B cell (primary cell): ENCODE data around the gene CASKIN2. TPM values are rescaled to one million over a fixed set of nuclear protein-coding genes. Genes with fewer than 3 reads are reported as not detected.

Source experiments
- ATAC-seq: fragments of 200-7000 bp; cut with Tn5 transposase; one replicate; pipeline ENCODE4 v1.10.0; 2021; ENCODE audit warnings: low read depth, mild to moderate bottlenecking, moderate number of reproducible peaks, moderate library complexity
- CTCF ChIA-PET: fragments of 350-600 bp; sonication (Branson Sonifier 250); formaldehyde crosslinking; loops from one replicate; lab custom pipeline; 2021; ENCODE audit warnings: antibody characterized with exemption, inconsistent platforms; lab: Charles Lee
- POLR2A ChIA-PET: fragments of 350-600 bp; sonication (Branson Sonifier 250); formaldehyde crosslinking; loops from one replicate; lab custom pipeline; 2021; ENCODE audit warnings: antibody characterized with exemption; lab: Charles Lee
- DNase-seq: peaks from one replicate; pipeline ENCODE4 v3.0.0; 2013
- H2AFZ ChIP-seq: 2 replicates; pipeline ENCODE4 v1.6.1; 2012; ENCODE audit warnings: mild to moderate bottlenecking, low read depth, low read length; ENCODE audit not compliant: insufficient read depth, poor library complexity, severe bottlenecking
- H3K27ac ChIP-seq, 2 donors: 1 replicate in 1 of 2; 2 replicates in 1 of 2; pipeline ENCODE4 v1.5.1; 2012 to 2013; ENCODE audit warnings: low read length in 2 of 2, mild to moderate bottlenecking in 2 of 2, moderate library complexity in 1 of 2
- H3K27me3 ChIP-seq, 4 experiments: fragments of 200-600 bp in 1 of 4; sonication (generic) in 1 of 4; replicated peaks in 1 of 4; 1 replicate in 2 of 4; 2 replicates in 2 of 4; pipeline versions ENCODE4 v1.6.1 to v1.7.0; 2013 to 2016; ENCODE audit warnings: low read length in 3 of 4, mild to moderate bottlenecking in 2 of 4, mixed read lengths in 1 of 4, moderate library complexity in 1 of 4; ENCODE audit not compliant: insufficient read depth in 4 of 4, control insufficient read depth in 3 of 4; ENCODE audit errors: control extremely low read depth in 1 of 4
- H3K36me3 ChIP-seq, 2 experiments: replicated peaks in 1 of 2; 1 replicate in 1 of 2; 2 replicates in 1 of 2; pipeline versions ENCODE4 v1.6.1 to v1.7.1; 2013; ENCODE audit warnings: low read length in 1 of 2; ENCODE audit not compliant: insufficient read depth in 2 of 2, control insufficient read depth in 1 of 2; ENCODE audit errors: control extremely low read depth in 1 of 2, extremely low read depth in 1 of 2
- H3K4me1 ChIP-seq, 2 donors: fragments of 200-600 bp in 1 of 2; sonication (generic) in 1 of 2; 1 replicate in 1 of 2; 2 replicates in 1 of 2; pipeline versions ENCODE4 v1.5.1 to v1.6.1; 2013 to 2017; ENCODE audit warnings: low read length in 2 of 2; ENCODE audit not compliant: control insufficient read depth in 2 of 2, insufficient read depth in 2 of 2
- H3K4me2 ChIP-seq: replicated peaks from 2 replicates; pipeline ENCODE3; 2012; ENCODE audit warnings: mild to moderate bottlenecking, low read depth, low read length; ENCODE audit not compliant: poor library complexity, severe bottlenecking
- H3K4me3 ChIP-seq, 5 experiments: fragments of 200-600 bp in 1 of 5; sonication (generic) in 1 of 5; 1 replicate in 3 of 5; 2 replicates in 2 of 5; pipeline versions ENCODE4 v1.5.1 to v1.7.0; 2011 to 2016; ENCODE audit warnings: low read length in 4 of 5, mild to moderate bottlenecking in 4 of 5, low read depth in 2 of 5, control low read depth in 1 of 5, moderate library complexity in 1 of 5; ENCODE audit not compliant: insufficient read depth in 1 of 5; ENCODE audit errors: control extremely low read depth in 1 of 5, extremely low read depth in 1 of 5
- H3K79me2 ChIP-seq: fragments of 200-600 bp; sonication (generic); one replicate; pipeline ENCODE4 v1.6.0; 2016; ENCODE audit warnings: low read length; ENCODE audit not compliant: control insufficient read depth, insufficient read depth
- H3K9ac ChIP-seq: fragments of 200-600 bp; sonication (generic); 2 replicates; pipeline ENCODE4 v1.6.1; 2017; ENCODE audit warnings: mild to moderate bottlenecking, low read length, moderate library complexity
- H3K9me3 ChIP-seq, 3 donors: one replicate each; pipeline versions ENCODE4 v1.6.1 to v1.7.1; 2013; ENCODE audit warnings: low read length in 2 of 3; ENCODE audit not compliant: control insufficient read depth in 2 of 3, insufficient read depth in 1 of 3; ENCODE audit errors: control extremely low read depth in 1 of 3
- H4K20me1 ChIP-seq: 2 replicates; pipeline ENCODE4 v1.6.0; 2012; ENCODE audit warnings: mild to moderate bottlenecking, low read length; ENCODE audit not compliant: insufficient read depth, control insufficient read depth, poor library complexity, severe bottlenecking
- H3K27ac Mint-ChIP-seq: one replicate; pipeline ENCODE4 v1.8.0; 2021; ENCODE audit warnings: mixed read lengths
- H3K27me3 Mint-ChIP-seq: one replicate; pipeline ENCODE4 v1.8.0; 2021; ENCODE audit warnings: mixed read lengths
- H3K4me1 Mint-ChIP-seq: one replicate; pipeline ENCODE4 v1.8.0; 2021; ENCODE audit warnings: mixed read lengths
- H3K4me3 Mint-ChIP-seq: one replicate; pipeline ENCODE4 v1.8.0; 2021; ENCODE audit warnings: mixed read lengths
- H3K9me3 Mint-ChIP-seq: one replicate; pipeline ENCODE4 v1.8.0; 2022; ENCODE audit warnings: mixed read lengths; ENCODE audit not compliant: insufficient read depth
- CTCF ChIP-seq: fragments of 200-600 bp; IDR thresholded peaks from one replicate; pipeline ENCODE4 v1.8.0; 2022; ENCODE audit warnings: antibody characterized with exemption, mild to moderate bottlenecking
- EZH2 ChIP-seq: IDR thresholded peaks from 2 replicates; pipeline ENCODE4 v1.6.1; 2012; ENCODE audit warnings: borderline replicate concordance, low read depth, mild to moderate bottlenecking, moderate library complexity, low read length; ENCODE audit not compliant: insufficient read depth, poor library complexity, severe bottlenecking
- WGBS: methylation state at CpG from one replicate; pipeline ENCODE4 v1.1.5; 2013; ENCODE audit warnings: missing lambda C conversion rate; ENCODE audit not compliant: insufficient coverage; 5-methylcytosine and 5-hydroxymethylcytosine counted together
- intact Hi-C: fragments of 100-400 bp; cut with micrococcal nuclease; formaldehyde crosslinking; loops from one replicate; pipeline ENCODE4 v1.10.0; 2022
- polyA plus RNA-seq: library from polyadenylated mRNA; depleted of rRNA; stranded (reverse); fragments of >200 nt; gene quantifications from 2 replicates; pipeline ENCODE4 v1.2.3, GENCODE V29; 2012
- total RNA-seq, 2 donors: library from RNA; stranded (reverse); fragments of 120-200 nt in 1 of 2; gene quantifications; 1 replicate in 1 of 2; 2 replicates in 1 of 2; pipeline versions ENCODE4 v1.2.3 to v1.2.4, GENCODE V29; 2013 to 2022

The CASKIN2 gene
- total and polyA plus RNA-seq, 2 donors (not counting 1 experiment from before 2014, with no cell fraction given), result 0.37 to 1.00 TPM

- Mint-ChIP-seq H3K4me1 (peaks cover 19% of the 10 kb centered on the region), H3K4me3 (peak overlapping the region; percentile 81), H3K9me3 (no peaks in the 10 kb centered on the region), H3K27ac (no peak overlapping the region), H3K27me3 (no peaks in the 10 kb centered on the region)
- Histone ChIP-seq H4K20me1 (peaks cover 10% of the 10 kb centered on the region), H3K9ac (peak overlapping the region; percentile 89), H3K36me3 (no peaks in the 10 kb centered on the region), H3K79me2 (peaks cover 11% of the 10 kb centered on the region), H3K27ac (peak overlapping the region in 1 of 2 donors; percentile 15), H3K9me3 (no peaks in the 10 kb centered on the region), H3K4me3 (peak overlapping the region; percentile 6 to 96 (median 70)), H3K4me2 (peak overlapping the region; percentile 100), H3K27me3 (no peaks in the 10 kb centered on the region), H3K4me1 (peaks cover 26 to 39% of the 10 kb centered on the region in 2 donors), H2AFZ (peak overlapping the region; percentile 87)
- DNase-seq, result no peak
- ChIA-PET CTCF (interaction anchor here (0.6 to 2.2 kb wide), 22 partner anchors 8 to 311 kb away, joined by 3 to 24 read pairs (median 4); partner anchors contain the start of genes LLGL2, MYO15B, SLC25A19 and SMIM5), POLR2A (interaction anchor here (0.7 to 1.5 kb wide), 9 partner anchors 8 to 587 kb away, joined by 3 to 22 read pairs (median 4); partner anchors contain the start of genes EXOC7, LLGL2, MIF4GD and SLC25A19)
- intact Hi-C loops, result loop anchor here (1.0 to 10.0 kb wide), 9 partner anchors 9 to 1221 kb away; partner anchors contain the start of genes GALK1, GRB2, LLGL2 and MFSD11
- TF ChIP-seq EZH2 (no peak), CTCF (no peak)
- WGBS, result under 1% methylated on average over 61 of the region's 65 CpGs
- ATAC-seq, result peak; percentile 5
Measured at GRCh38 chr17:75516619-75517296, 1.4 kb upstream of the CASKIN2 start.
